Effector CD4-positive, alpha-beta T cell (primary cell): ENCODE results near the gene MYH16.
"Not testable (repeated sequence)": the region's sequence is repeated elsewhere in the genome, so short reads cannot be mapped to it uniquely, and the experiment has no call there.

Source experiments
- DNase-seq: peaks from one replicate; pipeline ENCODE4 v3.0.0-alpha.2; 2020

The MYH16 gene

GRCh38 chr7:99309111-99309510 is 36.5 kb downstream of the MYH16 start:
- DNase-seq: no peak

GRCh38 chr7:99310004-99310403 is 37.4 kb downstream of the MYH16 start:
- DNase-seq: no peak

- no peak for DNase-seq
These were observed 39.1 kb downstream of the MYH16 start for GRCh38 chr7:99311702-99312101.

- peak; percentile 69 for DNase-seq
These were observed 39.9 kb downstream of the MYH16 start for GRCh38 chr7:99312316-99313203.

GRCh38 chr7:99313204-99313573 is 40.5 kb downstream of the MYH16 start:
- DNase-seq: no peak

GRCh38 chr7:99314504-99314903 is 41.9 kb downstream of the MYH16 start:
- DNase-seq: no peak

GRCh38 chr7:99320371-99320770 is 47.7 kb downstream of the MYH16 start:
- no peak for DNase-seq

- DNase-seq: not testable (repeated sequence)
These were observed 50.0 kb downstream of the MYH16 start for GRCh38 chr7:99322659-99323058.

- no peak for DNase-seq
These were observed 51.9 kb downstream of the MYH16 start for GRCh38 chr7:99324559-99324958.

GRCh38 chr7:99325001-99325493 is 52.4 kb downstream of the MYH16 start:
- DNase-seq: no peak

- DNase-seq: peak; percentile 88
These were observed 53.2 kb downstream of the MYH16 start, which contains the start of gene ARPC1A for GRCh38 chr7:99325592-99326407. TSS of gene ARPC1A (plus strand) at chr7:99325898. CDS start at chr7:99333354, 7,456 bp downstream.

- no peak for DNase-seq
These were observed 53.8 kb downstream of the MYH16 start for GRCh38 chr7:99326408-99326782.

GRCh38 chr7:99330314-99330961 is 57.8 kb downstream of the MYH16 start:
- not testable (repeated sequence) for DNase-seq

- DNase-seq: no peak
These were observed 58.4 kb downstream of the MYH16 start for GRCh38 chr7:99331002-99331401.

- no peak for DNase-seq
These were observed 67.0 kb downstream of the MYH16 start for GRCh38 chr7:99339595-99339994.

GRCh38 chr7:99340659-99341058 is 68.0 kb downstream of the MYH16 start:
- DNase-seq: no peak

- DNase-seq: no peak
These were observed 71.5 kb downstream of the MYH16 start for GRCh38 chr7:99344061-99344647.

GRCh38 chr7:99350641-99351040 is 78.0 kb downstream of the MYH16 start:
- DNase-seq: not testable (repeated sequence)

- DNase-seq: no peak
These were observed 79.6 kb downstream of the MYH16 start for GRCh38 chr7:99352247-99352646.

GRCh38 chr7:99355098-99355497 is 82.5 kb downstream of the MYH16 start:
- no peak for DNase-seq

GRCh38 chr7:99357701-99358490 is 85.3 kb downstream of the MYH16 start:
- DNase-seq: no peak

GRCh38 chr7:99358521-99358920 is 85.9 kb downstream of the MYH16 start:
- DNase-seq: not testable (repeated sequence)
